Measurements from ENCODE around the gene PUM1. TPM values are rescaled to one million over a fixed set of nuclear protein-coding genes. Genes with fewer than 3 reads are reported as not detected.

PUM1 gene
- total and polyA plus RNA-seq, 2 donors (not counting 3 experiments of a cell fraction or from before 2014, with no cell fraction given): 94.7 to 124 TPM

- Histone ChIP-seq H3K9me1 (replicated peaks; ENCODE audit: control insufficient read depth, extremely low read depth, insufficient read depth, low read length) (no peaks in the 10 kb centered on the region), H3K4me1 (ENCODE audit: control insufficient read depth, extremely low read depth, insufficient read depth, low read length) (no peaks in the 10 kb centered on the region), H3K9ac (replicated peaks; ENCODE audit: extremely low read depth, insufficient read depth, low read length) (no peak overlapping the region), H4K20me1 (replicated peaks; ENCODE audit: control insufficient read depth, extremely low read depth, insufficient read depth, low read length) (no peaks in the 10 kb centered on the region), H3K9me3 (replicated peaks; ENCODE audit: control insufficient read depth, insufficient read depth, low read length) (no peaks in the 10 kb centered on the region), H3K4me2 (ENCODE audit: insufficient read depth, low read length) (no peak overlapping the region), H3K4me3 (replicated peaks in 1 of 3; ENCODE audit: insufficient read depth in 1 of 3, low read depth in 1 of 3, low read length in 3 of 3) (no peak overlapping the region), H3K79me2 (ENCODE audit: control insufficient read depth, insufficient read depth, low read length) (no peaks in the 10 kb centered on the region), H3K27ac (ENCODE audit: insufficient read depth, low read depth, low read length) (no peak overlapping the region), H3K27me3 (ENCODE audit: control insufficient read depth in 2 of 2, insufficient read depth in 2 of 2, low read length in 2 of 2) (no peaks in the 10 kb centered on the region), H2AFZ (ENCODE audit: low read depth, low read length) (no peak overlapping the region), H3K36me3 (ENCODE audit: control insufficient read depth in 2 of 2, extremely low read depth in 1 of 2, insufficient read depth in 2 of 2, low read length in 2 of 2) (no peaks in the 10 kb centered on the region)
- DNase-seq (ENCODE audit: low read depth, low spot score) (no peak), FAIRE-seq (no peak)
- ChIA-PET CTCF (interaction anchor here (2.5 kb wide), 1 partner anchor 86 kb away, joined by 6 read pairs; no protein-coding TSS in a partner anchor), POLR2A (no interaction called here)
- dilution Hi-C loops (cut with MboI; ENCODE audit: extremely low pct_ligation_motif_present, low sequenced_read_pairs): no loop called here
- intact Hi-C loops (cut with micrococcal nuclease): no loop called here
- BruUV-seq (replicated peaks): no TSS peak
- TF ChIP-seq MYC (IDR thresholded peaks at IDR 0.05; ENCODE audit: low read depth, low read length): no peak
Measured at GRCh38 chr1:30887485-30888315, 177.8 kb downstream of the PUM1 start.

DNA sequence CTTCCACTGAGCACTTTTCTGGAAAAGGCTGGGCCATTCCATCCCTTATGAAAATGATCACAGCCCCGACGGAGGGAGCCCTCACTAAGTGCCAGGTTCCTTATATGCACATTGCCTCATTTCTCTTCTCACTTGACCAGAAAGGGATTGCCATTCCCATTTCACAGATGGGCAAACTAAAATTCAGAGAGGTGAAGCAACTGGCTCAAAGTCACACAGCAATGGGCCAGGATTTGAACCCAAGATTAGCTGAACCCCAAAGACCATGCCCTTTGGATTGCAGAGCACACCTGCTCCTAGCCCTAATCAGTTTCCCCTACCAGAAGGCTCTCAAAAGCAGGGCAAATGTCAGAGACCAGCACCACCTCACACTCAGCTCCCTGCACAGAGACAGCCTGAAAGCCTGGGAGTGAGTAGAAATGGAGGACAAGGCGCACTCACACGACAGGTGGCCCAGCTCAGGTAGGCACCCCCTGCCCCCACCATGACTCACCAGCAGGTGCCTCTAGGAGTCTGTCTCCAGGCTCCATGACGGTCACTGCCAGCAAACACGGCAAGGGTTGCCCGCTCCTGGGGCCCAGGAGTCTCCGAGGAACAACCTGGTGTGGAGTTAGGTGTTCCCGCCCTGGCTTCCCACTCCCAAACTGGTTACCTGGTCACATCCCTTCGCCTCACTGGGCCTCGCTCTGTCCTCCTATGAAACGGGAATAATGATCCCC lies 178.6 kb downstream of the PUM1 start:
- no peaks in the 10 kb centered on the region for H3K9me1 ChIP-seq (replicated peaks; ENCODE audit: control insufficient read depth, extremely low read depth, insufficient read depth, low read length)
- no peaks in the 10 kb centered on the region for H3K36me3 ChIP-seq (ENCODE audit: control insufficient read depth in 2 of 2, extremely low read depth in 1 of 2, insufficient read depth in 2 of 2, low read length in 2 of 2)
- no peak overlapping the region for H3K4me2 ChIP-seq (ENCODE audit: insufficient read depth, low read length)
- ChIA-PET POLR2A (no interaction called here), CTCF (interaction anchor here (2.5 kb wide), 1 partner anchor 86 kb away, joined by 6 read pairs; no protein-coding TSS in a partner anchor)
- no peaks in the 10 kb centered on the region for H3K4me1 ChIP-seq (ENCODE audit: control insufficient read depth, extremely low read depth, insufficient read depth, low read length)
- H3K9ac ChIP-seq (replicated peaks; ENCODE audit: extremely low read depth, insufficient read depth, low read length): no peak overlapping the region
- TF ChIP-seq FOS (IDR thresholded peaks at IDR 0.05; ENCODE audit: borderline replicate concordance, insufficient read depth, low read length) (no peak), POLR2AphosphoS5 (IDR thresholded peaks at IDR 0.05; ENCODE audit: insufficient read depth, low read depth, low read length) (no peak), JUN (IDR thresholded peaks at IDR 0.05; ENCODE audit: borderline replicate concordance, insufficient read depth, insufficient read length, low read depth) (no peak), POLR2A (IDR thresholded peaks at IDR 0.05; ENCODE audit: low read depth, low read length) (no peak), MYC (IDR thresholded peaks at IDR 0.05; ENCODE audit: low read depth, low read length) (no peak)
- TF ChIP-seq, protein P1, sequence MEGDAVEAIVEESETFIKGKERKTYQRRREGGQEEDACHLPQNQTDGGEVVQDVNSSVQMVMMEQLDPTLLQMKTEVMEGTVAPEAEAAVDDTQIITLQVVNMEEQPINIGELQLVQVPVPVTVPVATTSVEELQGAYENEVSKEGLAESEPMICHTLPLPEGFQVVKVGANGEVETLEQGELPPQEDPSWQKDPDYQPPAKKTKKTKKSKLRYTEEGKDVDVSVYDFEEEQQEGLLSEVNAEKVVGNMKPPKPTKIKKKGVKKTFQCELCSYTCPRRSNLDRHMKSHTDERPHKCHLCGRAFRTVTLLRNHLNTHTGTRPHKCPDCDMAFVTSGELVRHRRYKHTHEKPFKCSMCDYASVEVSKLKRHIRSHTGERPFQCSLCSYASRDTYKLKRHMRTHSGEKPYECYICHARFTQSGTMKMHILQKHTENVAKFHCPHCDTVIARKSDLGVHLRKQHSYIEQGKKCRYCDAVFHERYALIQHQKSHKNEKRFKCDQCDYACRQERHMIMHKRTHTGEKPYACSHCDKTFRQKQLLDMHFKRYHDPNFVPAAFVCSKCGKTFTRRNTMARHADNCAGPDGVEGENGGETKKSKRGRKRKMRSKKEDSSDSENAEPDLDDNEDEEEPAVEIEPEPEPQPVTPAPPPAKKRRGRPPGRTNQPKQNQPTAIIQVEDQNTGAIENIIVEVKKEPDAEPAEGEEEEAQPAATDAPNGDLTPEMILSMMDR (IDR thresholded peaks at IDR 0.05; ENCODE audit: extremely low read depth in 1 of 2, insufficient read depth in 1 of 2, low read depth in 1 of 2, low read length in 2 of 2): no peak
- dilution Hi-C loops (cut with MboI; ENCODE audit: extremely low pct_ligation_motif_present, low sequenced_read_pairs) (no loop called here), intact Hi-C loops (cut with micrococcal nuclease) (no loop called here)
- H4K20me1 ChIP-seq (replicated peaks; ENCODE audit: control insufficient read depth, extremely low read depth, insufficient read depth, low read length): no peaks in the 10 kb centered on the region
- no peaks in the 10 kb centered on the region for H3K79me2 ChIP-seq (ENCODE audit: control insufficient read depth, insufficient read depth, low read length)
- FAIRE-seq (no peak), DNase-seq (ENCODE audit: low read depth, low spot score) (no peak)
- H2AFZ ChIP-seq (ENCODE audit: low read depth, low read length): no peak overlapping the region
- no peak overlapping the region for H3K4me3 ChIP-seq (replicated peaks in 1 of 3; ENCODE audit: insufficient read depth in 1 of 3, low read depth in 1 of 3, low read length in 3 of 3)
- no peaks in the 10 kb centered on the region for H3K27me3 ChIP-seq (ENCODE audit: control insufficient read depth in 2 of 2, insufficient read depth in 2 of 2, low read length in 2 of 2)
- H3K27ac ChIP-seq (ENCODE audit: insufficient read depth, low read depth, low read length): no peak overlapping the region
- BruUV-seq (replicated peaks): no TSS peak
- H3K9me3 ChIP-seq (replicated peaks; ENCODE audit: control insufficient read depth, insufficient read depth, low read length): no peaks in the 10 kb centered on the region
